ENCODE measurements around the gene MIGA1. TPM values are rescaled to one million over a fixed set of nuclear protein-coding genes. Genes with fewer than 3 reads are reported as not detected.
"Not testable (repeated sequence)": the region's sequence is repeated elsewhere in the genome, so short reads cannot be mapped to it uniquely, and the experiment has no call there.

MIGA1 gene
- total RNA-seq, 1 donor from 2014 or later, result 19.9 TPM

DNA sequence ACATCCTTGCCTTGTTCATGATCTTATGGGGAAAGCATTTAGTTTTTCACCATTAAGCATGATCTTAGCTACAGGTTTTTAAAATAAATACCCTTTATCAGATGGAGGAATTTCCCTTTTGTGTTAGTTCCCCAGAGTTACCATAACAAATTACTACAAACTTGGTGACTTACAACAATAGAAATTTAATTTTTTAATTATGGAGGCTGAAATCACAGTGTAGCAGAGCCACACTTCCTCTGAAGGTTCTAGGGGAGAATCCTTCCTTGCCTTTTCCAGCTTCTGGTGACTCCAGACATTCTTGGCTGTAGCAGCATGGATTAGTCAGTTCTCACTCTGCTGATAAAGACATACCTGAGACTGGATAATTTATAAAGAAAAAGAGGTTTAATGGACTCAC is 18.5 kb downstream of the MIGA1 start:
- DNase-seq, result peak; percentile 65

DNA sequence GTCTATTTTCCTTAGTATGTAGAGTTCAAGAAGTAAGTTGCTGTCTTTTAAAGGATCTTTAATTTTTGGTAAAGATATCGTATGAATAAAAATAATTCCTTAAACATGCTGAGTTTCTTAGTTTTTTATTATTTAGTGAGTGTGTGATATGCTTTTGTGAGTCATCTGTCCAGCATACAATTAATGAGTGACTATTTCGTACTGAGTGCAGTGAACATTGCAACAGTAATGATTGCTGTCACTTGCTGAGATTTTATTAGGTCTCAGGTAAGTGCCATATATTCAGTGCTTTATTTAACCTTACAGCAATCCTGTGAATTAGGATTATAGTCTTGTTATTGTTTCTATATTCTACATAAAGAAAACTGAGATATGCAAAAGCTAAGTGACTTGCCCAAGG is 22.6 kb downstream of the MIGA1 start:
- DNase-seq, result no peak

DNA sequence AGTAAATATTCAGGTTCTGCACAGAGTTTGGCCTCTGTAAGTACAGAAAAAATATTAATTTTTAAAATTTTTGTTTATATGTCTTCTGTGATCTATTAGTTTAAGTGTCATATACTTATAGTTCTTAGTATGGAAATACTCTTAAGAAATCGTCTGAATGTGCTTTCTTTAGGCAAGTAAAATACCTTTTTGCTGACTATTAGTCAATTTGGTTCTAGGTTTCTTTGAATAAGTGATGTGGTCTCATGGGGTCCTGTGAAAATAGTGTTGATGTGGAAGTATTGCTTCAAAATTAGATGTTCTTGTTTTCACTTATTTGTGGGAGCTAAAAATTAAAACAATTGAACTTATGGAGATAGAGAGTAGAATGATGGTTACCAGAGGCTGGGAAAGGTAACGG is 23.9 kb downstream of the MIGA1 start:
- DNase-seq, result no peak

DNA sequence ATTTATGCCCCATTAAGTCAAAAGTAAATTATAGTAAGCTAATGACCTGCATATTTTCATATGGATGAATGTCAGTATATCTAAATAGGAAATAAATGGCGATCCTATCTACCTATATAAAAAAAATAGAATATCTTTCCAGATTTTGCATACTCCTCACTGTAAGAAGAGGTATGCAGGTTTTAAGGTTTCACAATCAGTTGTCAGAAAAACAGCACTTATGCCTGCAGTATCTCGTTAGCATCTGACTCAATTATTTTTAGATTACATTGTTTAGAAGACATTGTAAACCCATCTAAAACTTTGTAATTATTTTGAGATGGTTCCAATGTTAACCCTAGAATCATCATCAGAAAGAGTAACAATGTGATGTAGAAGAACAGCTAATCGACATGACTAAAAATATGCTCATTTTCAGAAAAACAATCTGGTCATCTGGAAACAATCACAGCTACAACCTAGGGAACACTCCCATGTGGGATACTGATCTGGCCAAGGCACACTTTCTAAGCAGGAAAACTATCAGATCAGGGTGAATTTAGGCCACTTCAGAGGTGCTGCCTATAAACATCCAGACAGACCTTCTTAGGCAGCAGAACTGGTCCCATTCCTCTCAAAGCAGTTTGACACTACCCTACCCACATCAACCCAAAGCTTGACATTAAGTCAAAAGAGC is 30.5 kb downstream of the MIGA1 start:
- not testable (repeated sequence) for DNase-seq

DNA sequence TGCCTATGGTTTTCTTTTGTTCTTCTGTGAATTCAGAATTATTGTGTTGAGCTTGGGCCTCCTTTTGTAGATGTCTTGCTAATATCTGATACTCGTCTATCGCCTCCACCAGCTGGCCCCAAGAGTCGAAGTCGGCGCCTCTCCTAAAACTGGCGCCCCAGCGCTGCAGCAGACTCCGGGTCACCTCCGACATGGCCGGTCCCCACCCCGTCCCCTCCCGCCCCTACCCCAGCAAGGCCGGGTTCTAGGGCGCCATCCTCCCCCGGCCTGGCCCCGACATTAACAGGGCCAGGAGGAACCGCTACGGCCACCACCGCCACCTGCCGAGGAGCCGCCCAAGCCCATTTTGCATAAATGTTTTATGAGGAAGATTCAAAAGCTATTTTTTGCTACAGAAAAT is 32.1 kb downstream of the MIGA1 start:
- not testable (repeated sequence) for DNase-seq

DNA sequence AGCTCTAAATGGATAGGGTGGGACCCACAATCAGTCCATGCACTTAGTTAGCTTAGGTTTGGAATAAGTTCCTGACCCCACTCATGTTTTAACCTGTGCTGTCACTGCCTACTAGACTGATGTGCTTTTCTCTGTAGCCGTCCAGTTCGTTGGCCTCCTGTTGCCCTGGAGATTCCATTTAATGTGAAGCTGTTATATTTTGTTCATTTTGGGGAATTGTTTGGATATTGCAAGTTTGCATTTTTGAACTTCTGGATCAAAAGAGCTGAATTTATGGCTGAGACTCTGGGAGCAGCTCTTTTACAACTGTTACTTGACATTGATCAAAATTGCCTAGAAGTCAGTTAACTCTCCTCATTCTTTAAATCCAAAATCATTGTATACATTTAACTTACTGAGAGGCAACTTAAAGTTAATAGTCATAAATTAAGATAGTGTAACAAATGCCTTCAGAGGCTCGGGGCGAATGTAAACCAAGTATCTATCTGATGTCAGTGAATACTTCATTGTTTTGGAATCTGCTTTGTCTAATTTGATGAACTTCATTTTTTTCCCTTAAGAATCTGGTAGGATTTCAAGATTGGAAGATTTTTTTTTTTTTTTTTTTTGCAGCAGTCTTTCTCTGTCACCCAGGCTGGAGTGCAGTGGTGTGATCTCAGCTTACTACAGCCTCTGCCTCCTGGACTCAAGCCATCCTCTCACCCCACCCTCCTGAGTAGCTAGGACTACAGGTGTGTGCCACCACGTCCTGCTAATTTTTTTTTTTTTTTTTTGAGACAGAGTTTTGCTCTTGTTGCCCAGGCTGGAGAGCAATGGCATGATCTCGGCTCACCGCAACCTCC is 38.1 kb downstream of the MIGA1 start:
- DNase-seq, result no peak

GRCh38 chr1:77820121-77820520 is 40.7 kb downstream of the MIGA1 start:
- no peak for DNase-seq

GRCh38 chr1:77824079-77824478 is 44.6 kb downstream of the MIGA1 start:
- DNase-seq, result peak; percentile 25

DNA sequence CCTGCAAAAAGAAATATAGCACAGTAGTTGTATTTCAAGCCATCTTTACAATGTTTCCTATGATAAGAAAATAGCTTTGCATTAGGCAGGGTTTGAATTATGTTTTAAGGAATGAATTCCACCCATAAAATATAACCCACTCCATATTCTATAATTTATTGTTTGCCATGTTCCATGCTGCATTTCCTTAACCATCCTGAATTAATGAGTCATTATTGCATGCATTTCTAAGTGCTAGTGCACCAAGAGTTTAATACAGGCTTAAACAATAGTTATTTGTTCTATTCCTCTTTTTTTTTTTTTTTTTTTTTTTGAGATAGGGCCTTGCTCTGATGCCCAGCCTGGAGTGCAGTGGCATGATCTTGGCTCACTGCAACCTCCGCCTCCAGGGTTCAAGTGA is 45.2 kb downstream of the MIGA1 start:
- DNase-seq, result peak; percentile 29

DNA sequence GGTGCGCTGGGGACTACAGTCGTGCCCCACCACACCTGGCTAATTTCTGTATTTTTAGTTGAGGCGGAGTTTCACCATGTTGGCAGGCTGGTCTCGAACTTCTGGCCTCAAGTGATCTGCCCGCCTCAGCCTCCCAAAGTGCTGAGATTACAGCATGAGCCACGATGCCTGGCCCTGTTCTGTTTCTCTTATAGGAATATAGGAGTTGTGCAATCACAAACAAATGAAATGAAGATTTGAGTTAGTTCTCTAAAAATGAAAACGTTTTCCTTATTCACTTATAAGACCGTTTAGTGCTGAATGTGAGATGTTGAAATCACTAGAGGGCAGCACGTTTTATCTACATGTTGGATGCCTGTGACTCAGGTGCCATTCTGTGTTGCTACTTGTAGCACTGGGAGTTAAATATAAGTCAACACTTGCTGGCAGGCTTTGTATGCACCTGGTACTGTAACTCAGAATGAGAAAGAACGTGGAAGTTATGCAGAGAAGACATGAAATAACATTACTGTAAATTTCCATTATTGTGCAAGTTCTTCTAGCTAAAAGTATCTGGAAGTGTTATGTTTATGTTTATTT is 45.8 kb downstream of the MIGA1 start:
- peak; percentile 81 for DNase-seq

- DNase-seq, result not testable (repeated sequence)
Measured at GRCh38 chr1:77826851-77827250, 47.4 kb downstream of the MIGA1 start.

- no peak for DNase-seq
Measured at GRCh38 chr1:77828098-77828497, 48.6 kb downstream of the MIGA1 start.

- no peak for DNase-seq
Measured at GRCh38 chr1:77829851-77830250, 50.4 kb downstream of the MIGA1 start.

DNA sequence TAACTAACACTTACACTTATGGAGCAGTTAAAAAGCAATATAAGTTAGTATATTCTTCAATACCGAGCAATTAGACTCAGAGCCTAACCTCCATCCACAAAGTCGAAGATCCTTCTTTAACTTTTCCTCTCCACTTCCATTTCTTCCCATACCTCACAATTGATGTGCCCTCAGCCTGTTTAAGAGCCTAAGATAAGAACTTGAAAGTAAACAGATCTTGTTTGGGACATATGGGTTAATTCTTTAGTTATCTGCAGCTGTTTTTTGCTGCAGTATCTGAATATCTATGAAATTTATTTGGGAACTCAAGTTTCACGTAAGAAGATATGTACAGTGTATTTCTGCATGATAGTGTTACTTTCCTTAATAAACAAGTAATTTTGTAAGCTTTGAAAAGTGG is 51.5 kb downstream of the MIGA1 start:
- no peak for DNase-seq

- DNase-seq, result no peak
Measured at GRCh38 chr1:77831566-77831965, 52.1 kb downstream of the MIGA1 start.

GRCh38 chr1:77831976-77832711 is 52.7 kb downstream of the MIGA1 start:
- DNase-seq, result peak; percentile 64

DNA sequence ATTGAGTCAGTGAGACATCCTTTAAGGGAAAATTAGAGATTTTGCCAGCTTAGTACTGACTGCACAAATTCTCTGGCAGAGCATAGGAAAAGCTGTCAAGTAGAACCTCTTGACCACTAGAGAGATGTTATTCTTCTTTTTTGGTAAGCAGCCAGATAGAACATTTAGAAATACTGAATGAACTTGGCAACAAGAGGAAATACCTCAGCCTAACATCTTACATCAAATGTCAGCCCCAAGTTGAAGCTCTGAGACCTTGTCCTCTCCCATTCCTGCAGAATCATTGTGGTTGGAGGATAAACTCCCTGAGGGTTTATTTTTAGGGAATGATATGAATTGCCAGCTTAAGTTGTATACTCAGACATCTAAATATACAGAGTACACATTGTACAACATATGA is 53.5 kb downstream of the MIGA1 start:
- DNase-seq, result peak; percentile 76

- no peak for DNase-seq
Measured at GRCh38 chr1:77833521-77834100, 54.2 kb downstream of the MIGA1 start.

DNA sequence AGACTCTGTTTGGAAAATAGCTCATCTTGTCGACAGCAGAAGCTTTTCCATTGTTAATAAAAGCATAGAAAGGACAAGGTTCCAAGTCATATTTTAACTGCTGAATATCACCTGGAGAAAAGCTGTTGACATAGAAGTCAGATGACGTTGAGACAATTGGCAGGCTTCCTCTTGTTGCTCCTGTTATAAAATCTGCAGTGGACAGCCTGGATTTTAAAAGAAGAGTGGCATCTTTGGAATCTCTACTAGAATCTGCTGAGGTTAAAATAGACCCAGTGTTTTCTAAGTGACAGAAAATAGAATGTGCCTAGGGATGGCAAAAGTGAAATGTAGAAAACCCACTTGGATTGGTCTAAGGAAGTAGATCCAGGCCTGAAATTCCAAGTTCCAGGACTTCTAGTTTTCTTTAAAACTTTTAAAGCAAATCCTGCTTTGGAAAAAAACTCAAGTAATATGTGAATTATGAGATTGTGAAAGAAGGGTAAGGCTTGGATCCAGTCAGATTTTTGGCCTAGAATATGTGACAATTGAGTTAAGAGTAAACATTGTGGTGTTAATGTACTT is 55.4 kb downstream of the MIGA1 start:
- peak; percentile 58 for DNase-seq

DNA sequence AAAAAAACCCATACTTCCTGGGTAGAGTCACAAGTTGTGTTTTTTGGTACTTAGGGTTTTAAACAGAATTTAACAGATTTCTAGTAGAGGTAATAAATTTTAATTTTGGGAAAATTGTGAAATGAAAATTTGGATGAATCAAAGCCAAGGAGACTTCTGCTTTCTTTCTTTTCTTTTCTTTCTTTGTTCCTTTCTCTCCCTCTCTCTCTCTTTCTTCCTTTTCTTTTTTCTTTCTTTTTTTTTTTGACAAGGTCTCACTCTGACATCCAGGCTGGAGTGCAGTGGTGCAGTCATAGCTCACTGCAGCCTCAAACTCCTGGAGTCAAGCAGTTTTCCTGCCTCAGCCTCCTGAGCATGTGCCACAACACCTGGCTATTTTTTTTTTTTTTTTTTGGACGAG is 62.1 kb downstream of the MIGA1 start:
- no peak for DNase-seq

- DNase-seq, result no peak
Measured at GRCh38 chr1:77845951-77846350, 66.5 kb downstream of the MIGA1 start.

GRCh38 chr1:77846966-77847365 is 67.5 kb downstream of the MIGA1 start:
- peak; percentile 75 for DNase-seq

Measured in dermis blood vessel endothelial cell (primary cell).